Thoracic aorta (tissue), 2 donors: ENCODE results near the gene PAFAH1B2. TPM values are rescaled to one million over a fixed set of nuclear protein-coding genes. Genes with fewer than 3 reads are reported as not detected.
A peak's percentile ranks its signal among the peaks of the same experiment; 100 is the strongest.

ENCODE experiments used
- ATAC-seq: fragments of 150-250 bp; one replicate; pipeline ENCODE4 v1.8.0; 2017; ENCODE audit warnings: low read depth; ENCODE audit not compliant: insufficient number of reproducible peaks, low FRiP score
- DNase-seq: peaks from one replicate; pipeline ENCODE4 v3.0.0-alpha.2; 2020; ENCODE audit warnings: low spot score
- H3K27ac ChIP-seq, 2 donors: fragments of 200-600 bp; sonication (generic); 1 replicate in 1 of 2; 2 replicates in 1 of 2; pipeline ENCODE4 v1.5.1; 2016; ENCODE audit warnings: mild to moderate bottlenecking in 2 of 2, moderate library complexity in 2 of 2
- H3K27me3 ChIP-seq: fragments of 200-600 bp; sonication (generic); replicated peaks from 2 replicates; pipeline ENCODE4 v1.6.0; 2016; ENCODE audit warnings: mild to moderate bottlenecking; ENCODE audit not compliant: insufficient read depth
- H3K36me3 ChIP-seq: fragments of 200-600 bp; sonication (generic); one replicate; pipeline ENCODE4 v1.5.1; 2016
- H3K4me1 ChIP-seq, 2 donors: fragments of 200-600 bp; sonication (generic); 1 replicate in 1 of 2; 2 replicates in 1 of 2; pipeline versions ENCODE4 v1.5.1 to v1.6.0; 2016; ENCODE audit warnings: low read depth in 2 of 2, mild to moderate bottlenecking in 1 of 2; ENCODE audit not compliant: control insufficient read depth in 1 of 2
- H3K4me3 ChIP-seq: fragments of 200-600 bp; sonication (generic); 2 replicates; pipeline ENCODE4 v1.5.1; 2016; ENCODE audit warnings: mild to moderate bottlenecking
- H3K9me3 ChIP-seq: fragments of 200-600 bp; sonication (generic); 2 replicates; pipeline ENCODE4 v1.5.1; 2016
- CTCF ChIP-seq: fragments of 200-600 bp; sonication (generic); IDR thresholded peaks from one replicate; pipeline ENCODE4 v1.5.1; 2019; ENCODE audit warnings: antibody characterized with exemption
- total RNA-seq, 2 donors: library from RNA; depleted of rRNA; stranded (reverse); fragments of >200 nt; gene quantifications; one replicate each; pipeline versions ENCODE4 v1.1.0 to v1.2.3, GENCODE V29; 2016

The PAFAH1B2 gene
- total RNA-seq, 2 donors from 2014 or later = 66.3 to 75.8 TPM

- no peaks in the 10 kb centered on the region for H3K9me3 ChIP-seq
- H3K4me3 ChIP-seq = peak overlapping the region; percentile 59
- TF ChIP-seq CTCF = no peak
- DNase-seq (no peak), ATAC-seq (peak; percentile 30)
- H3K27me3 ChIP-seq = no peaks in the 10 kb centered on the region
- H3K27ac ChIP-seq = peak overlapping the region; percentile 95 to 99
- H3K4me1 ChIP-seq = peaks cover 48 to 75% of the 10 kb centered on the region in 2 donors
- peaks cover 4% of the 10 kb centered on the region for H3K36me3 ChIP-seq
Measured at GRCh38 chr11:117218133-117218915, 74.2 kb downstream of the PAFAH1B2 start.

- ATAC-seq (no peak), DNase-seq (no peak)
- Histone ChIP-seq H3K4me1 (peaks cover 48 to 75% of the 10 kb centered on the region in 2 donors), H3K36me3 (peaks cover 4% of the 10 kb centered on the region), H3K9me3 (no peaks in the 10 kb centered on the region), H3K27me3 (no peaks in the 10 kb centered on the region), H3K4me3 (no peak overlapping the region), H3K27ac (peak overlapping the region; percentile 95 to 99)
- TF ChIP-seq CTCF = no peak
Measured at GRCh38 chr11:117219001-117219400, 74.9 kb downstream of the PAFAH1B2 start.

GRCh38 chr11:117219455-117219854 lies 75.4 kb downstream of the PAFAH1B2 start:
- no peak for DNase-seq
- H3K4me3 ChIP-seq = no peak overlapping the region
- no peaks in the 10 kb centered on the region for H3K9me3 ChIP-seq
- TF ChIP-seq CTCF = no peak
- H3K27ac ChIP-seq = peak overlapping the region; percentile 95 to 99
- no peak for ATAC-seq
- H3K4me1 ChIP-seq = peaks cover 48 to 75% of the 10 kb centered on the region in 2 donors
- H3K36me3 ChIP-seq = peaks cover 4% of the 10 kb centered on the region
- no peaks in the 10 kb centered on the region for H3K27me3 ChIP-seq

- H3K27me3 ChIP-seq = no peaks in the 10 kb centered on the region
- DNase-seq (no peak), ATAC-seq (no peak)
- H3K9me3 ChIP-seq = no peaks in the 10 kb centered on the region
- TF ChIP-seq CTCF = no peak
- H3K27ac ChIP-seq = peak overlapping the region; percentile 95 to 99
- peaks cover 48 to 75% of the 10 kb centered on the region in 2 donors for H3K4me1 ChIP-seq
- H3K36me3 ChIP-seq = peaks cover 4% of the 10 kb centered on the region
- peak overlapping the region; percentile 40 for H3K4me3 ChIP-seq
Measured at GRCh38 chr11:117219995-117220394, 75.9 kb downstream of the PAFAH1B2 start.

GRCh38 chr11:117220568-117220967 lies 76.5 kb downstream of the PAFAH1B2 start:
- Histone ChIP-seq H3K9me3 (no peaks in the 10 kb centered on the region), H3K36me3 (peaks cover 4% of the 10 kb centered on the region), H3K4me3 (peak overlapping the region; percentile 40), H3K4me1 (peaks cover 48 to 74% of the 10 kb centered on the region in 2 donors), H3K27me3 (no peaks in the 10 kb centered on the region), H3K27ac (peak overlapping the region; percentile 95 to 99)
- TF ChIP-seq CTCF = no peak
- ATAC-seq (peak; percentile 33), DNase-seq (peak; percentile 72)
